NK-92 (cell line): ENCODE measurements around the gene MACROD2.

Experiments
- DNase-seq: peaks from one replicate; lab custom pipeline; 2025; ENCODE audit not compliant: unreplicated experiment; lab: John Stamatoyannopoulos, UW

MACROD2 gene

DNA sequence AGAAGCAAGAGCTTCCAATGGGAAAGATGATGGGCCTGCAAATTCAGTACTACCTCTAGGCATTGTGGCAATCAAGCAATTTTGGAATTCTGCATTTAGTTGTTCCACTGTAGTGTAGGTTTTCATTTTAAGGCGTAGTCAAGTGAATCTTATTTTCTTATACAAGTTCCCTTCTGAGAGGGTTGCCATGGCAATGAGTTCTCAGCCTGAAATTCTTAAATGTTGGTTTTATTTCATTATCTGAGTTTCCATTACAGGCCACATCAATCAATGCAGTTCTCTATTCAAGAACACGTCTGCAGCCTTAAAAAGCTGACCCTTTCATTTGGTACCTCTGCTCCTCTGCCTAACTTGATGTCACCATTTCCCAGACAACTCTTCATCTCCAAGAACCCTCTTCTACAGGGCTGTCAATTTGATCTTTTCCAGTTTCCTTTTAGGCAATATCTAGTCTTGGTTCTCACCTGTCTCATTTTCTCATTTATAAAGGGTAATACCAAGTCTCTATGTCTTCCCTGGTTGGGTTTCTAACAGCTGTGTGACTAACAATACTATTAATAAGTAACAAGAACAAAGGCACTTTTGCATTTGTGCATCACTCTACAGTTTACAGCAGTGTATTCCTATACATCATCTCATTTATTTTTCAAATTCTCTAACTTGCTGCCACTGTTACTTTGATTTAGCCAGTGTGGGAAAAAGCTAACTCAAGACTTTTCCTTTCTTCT, 1240.3 kb downstream of the MACROD2 start:
- no peak for DNase-seq

DNA sequence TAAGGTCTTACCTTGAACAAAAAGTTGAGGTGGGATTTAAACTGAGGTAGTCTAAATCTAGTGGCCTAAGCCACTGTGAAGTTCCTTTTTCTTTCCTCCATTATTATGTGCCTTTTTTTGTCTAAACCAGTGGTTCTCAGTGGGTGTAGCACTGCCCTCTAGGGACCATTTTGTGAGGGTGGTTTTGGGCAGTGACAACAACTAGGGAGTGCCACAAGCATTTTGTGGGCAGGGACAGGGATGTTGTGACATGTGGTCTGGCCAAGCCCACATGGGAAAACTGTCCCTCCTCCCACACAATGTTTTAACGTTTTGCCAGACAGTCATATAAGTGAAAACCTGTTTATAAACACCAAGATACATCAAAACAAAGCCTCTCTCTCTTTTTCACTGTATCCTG, 1241.5 kb downstream of the MACROD2 start:
- DNase-seq, result no peak

DNA sequence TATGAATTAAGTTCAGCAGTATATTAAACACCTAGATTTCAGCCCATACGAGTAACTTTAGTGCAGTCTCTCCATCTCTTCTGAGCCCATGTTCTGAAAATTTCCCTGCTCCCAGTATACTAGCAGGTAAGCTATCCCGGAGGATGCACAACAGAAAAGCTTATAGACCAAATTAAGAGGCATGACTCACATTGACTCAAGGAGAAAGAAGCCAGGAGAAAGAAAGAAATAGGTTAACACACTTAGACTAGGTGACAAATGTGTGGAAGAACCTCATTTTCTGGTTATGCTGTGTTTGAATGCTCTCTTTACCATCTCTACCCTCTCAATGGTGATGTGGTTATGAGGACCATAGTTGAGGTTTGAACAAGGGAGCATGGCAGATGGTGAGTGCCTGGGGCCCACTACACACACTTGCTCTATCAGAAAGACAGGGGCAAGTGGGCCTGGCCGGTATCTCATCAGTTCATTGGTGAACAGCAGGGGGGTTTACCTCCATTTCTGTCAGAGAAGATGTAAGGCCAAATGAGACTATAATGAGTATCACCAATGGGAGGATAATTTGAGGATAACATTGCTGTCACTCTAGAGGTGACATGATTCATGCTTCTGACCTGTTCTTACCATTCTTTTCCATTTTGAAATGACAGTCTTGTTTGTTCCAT, 1244.4 kb downstream of the MACROD2 start:
- no peak for DNase-seq

DNA sequence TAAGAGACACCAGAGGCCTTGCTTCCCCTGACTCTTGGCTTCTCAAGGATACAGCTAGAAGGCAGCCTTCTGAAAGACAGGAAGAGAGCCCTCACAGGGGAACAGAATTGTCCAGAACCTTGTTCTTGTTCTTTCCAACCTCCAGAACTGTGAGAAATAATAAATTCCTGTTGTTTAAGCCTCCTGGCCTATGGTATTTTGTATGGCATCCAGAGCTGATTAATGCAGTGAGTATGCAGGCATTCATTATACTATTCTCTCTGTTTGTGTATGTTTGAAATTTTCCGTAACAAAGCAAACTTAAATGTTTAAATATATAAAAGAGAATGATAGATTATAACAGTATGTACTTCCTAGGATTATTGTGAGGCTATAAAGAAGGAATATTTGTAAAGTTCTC, 1245.5 kb downstream of the MACROD2 start:
- DNase-seq, result no peak

DNA sequence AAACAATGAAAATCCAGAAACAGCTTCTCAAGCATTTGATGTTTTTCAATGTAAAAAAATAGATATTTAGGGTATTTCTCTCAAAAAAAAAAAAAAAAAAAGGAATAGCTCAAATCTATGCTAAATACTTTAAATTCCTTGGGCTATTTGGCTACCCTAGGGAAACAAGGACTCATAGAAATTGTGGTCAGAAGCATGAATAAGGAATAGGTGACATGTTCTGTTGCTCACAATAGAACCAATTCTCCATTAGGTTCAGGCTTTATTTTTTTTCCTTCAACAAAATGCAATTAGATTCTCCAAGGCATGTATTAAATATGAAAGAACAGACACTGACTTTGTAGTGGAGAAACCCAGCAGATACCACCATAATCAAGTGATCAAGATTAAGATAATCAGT, 1246.4 kb downstream of the MACROD2 start:
- DNase-seq, result no peak

DNA sequence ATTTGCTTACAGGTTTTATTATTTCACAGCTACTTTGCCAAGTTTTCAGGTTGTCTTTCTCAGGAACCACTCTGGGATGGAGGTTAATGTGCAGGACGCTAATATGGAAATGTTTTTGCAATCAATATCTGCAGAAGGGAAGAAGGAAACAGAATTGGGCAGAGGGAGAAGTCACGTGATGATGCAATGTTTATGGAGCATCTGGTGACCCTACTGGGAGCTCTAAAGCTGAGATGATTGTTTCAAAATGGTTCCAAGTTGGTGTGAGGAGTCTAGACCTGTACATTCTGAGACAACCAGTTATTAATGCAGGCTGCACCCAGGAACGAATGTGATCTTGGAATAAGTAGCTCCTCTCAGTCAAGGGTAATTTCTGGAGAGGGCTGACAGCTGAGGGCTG, 1247.5 kb downstream of the MACROD2 start:
- no peak for DNase-seq

DNA sequence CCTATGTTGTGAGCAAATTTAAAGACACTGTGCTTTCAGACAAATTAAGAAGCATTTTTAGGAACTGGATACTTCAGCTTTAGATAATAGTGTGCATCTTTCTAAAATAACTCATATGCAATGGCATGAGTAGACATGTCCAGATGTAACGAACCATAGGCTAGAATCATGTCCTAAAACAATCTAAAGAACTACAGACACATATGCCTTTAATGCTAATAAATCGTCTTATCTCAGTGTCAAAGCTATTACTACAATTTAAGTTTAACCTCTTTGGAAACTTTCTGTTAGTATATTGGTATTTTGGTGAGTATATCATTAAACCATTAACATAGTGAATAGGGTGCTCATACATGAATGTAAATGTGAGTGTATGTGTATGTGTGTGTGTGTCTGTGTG, 1250.6 kb downstream of the MACROD2 start:
- no peak for DNase-seq

DNA sequence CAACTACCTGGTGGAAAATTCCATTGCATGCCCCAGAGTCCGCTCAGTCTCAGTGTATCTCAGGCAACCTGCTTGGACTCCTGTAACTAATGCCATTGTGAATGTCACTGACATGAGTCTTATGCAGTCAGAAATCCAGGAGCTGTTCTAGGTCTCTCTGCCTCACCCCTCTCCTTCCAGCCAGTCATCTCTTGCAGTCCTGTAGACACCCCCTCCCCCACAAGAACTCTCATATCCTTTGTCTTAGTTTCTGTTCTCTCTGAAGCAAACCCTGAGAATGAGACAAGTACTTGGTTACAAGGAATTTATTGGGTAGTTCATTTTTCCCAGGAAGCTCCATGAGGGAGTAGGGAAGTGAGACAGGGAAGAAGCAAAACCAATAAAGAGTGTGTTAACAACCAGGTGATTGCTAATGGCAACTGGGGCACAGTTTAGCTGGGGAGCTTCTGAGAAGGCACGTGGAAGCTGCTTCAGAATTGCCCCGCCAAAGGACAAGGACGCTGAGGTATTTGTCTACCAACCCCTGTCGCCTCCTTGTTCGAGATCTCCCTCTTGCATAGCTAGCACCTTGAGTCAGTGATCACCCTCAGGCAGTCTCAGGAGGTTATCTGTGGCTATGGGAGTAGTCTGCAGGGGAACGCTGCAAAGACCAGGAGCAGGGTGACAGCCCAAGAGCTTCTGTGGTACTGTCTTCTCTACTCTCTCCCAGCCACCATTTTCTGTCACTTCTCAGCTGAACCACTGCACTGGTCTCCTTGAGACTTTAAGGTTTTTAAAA, 1253.5 kb downstream of the MACROD2 start:
- no peak for DNase-seq

DNA sequence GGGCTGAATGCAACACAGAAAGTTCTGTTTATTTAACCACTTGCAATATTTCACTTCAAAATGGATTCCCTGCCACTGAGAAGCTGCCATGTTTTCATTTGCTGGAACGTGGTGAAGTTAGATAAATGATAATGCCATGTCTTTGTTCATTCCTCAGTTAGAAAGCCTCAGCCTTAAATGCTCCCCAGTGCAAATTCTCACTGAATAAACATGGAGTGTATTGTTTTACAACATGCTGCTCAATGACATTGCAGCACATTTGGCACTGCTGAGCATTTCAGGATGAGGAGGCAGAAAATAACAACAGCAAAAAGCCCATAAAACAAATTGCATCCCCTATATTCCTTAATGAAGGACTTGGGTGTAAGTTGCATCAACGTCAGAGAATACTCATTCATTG, 1255.9 kb downstream of the MACROD2 start:
- DNase-seq, result no peak

DNA sequence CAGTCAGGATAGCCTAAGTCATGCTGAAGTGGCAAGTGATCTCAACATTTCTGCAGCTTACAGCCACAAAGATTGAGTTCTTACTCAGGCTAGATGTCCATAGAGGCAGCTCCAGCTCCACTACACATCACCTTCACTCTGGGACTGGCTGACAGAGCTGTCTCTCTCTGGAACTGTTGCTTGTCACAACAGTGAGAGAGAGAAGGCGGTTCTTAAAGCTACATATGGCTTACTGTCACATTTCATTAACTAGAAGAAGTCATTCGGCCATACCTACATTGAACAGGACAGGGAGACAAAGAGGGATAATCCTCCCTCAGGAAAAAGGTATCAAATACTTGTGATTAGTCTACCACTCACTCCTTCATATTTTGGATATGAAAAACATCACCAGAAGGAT, 1257.0 kb downstream of the MACROD2 start:
- DNase-seq, result no peak

DNA sequence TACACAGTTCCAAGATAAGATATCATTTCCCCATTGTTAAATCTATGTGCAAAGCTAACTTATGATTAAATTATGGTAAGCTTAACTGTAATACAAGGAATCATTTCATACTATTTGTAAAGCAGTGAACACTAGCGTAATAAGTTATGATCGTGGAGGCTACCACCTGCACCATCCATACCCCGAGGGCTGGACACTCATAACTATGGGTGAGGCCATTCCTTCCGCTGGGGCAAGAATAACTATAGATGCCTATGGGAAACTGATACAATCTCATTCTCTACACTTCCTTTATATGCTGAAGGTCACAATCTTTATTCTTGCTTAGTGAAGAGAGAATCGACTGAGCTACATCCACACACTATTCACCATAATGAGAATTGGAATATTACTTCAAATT, 1258.1 kb downstream of the MACROD2 start:
- DNase-seq, result no peak

DNA sequence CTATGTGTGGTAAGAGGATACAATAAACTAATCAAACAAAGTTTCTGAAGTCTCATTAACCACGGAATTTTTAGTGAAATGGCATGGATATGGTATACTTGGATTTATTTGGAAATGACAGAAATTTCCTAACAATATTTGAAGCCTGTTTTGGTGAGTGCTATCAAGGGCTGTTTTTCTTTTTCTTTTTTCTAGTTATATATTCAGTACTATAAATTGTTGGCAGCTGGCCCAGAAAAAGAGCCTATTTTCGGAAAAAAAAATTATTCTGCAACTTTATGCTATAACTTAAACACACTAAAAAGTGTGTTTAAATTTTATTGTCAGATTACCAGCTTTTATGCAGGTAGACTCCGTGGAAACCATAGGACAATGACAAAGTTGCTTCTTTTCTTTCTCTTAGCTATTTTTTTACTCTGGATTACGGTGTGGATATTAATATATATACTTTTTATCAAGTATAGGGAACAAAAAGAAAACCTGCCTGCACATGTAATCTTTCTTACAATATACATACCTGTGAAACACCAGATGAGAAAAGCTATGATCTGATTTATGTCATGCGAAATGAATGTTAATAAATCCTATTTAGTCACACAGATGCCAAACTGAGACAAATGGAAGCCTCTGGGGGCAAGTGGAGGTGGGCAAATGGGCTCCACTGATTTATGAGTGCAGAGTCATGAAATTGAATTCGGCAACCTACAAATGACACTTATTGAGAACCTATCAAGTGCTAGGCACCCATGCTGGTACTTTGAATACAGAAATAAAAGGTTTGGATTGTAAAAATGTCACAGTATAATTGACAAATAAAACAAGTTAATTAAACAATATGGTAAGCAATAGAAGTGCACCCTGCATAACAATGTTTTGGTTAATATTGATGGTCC, 1261.6 kb downstream of the MACROD2 start:
- no peak for DNase-seq

DNA sequence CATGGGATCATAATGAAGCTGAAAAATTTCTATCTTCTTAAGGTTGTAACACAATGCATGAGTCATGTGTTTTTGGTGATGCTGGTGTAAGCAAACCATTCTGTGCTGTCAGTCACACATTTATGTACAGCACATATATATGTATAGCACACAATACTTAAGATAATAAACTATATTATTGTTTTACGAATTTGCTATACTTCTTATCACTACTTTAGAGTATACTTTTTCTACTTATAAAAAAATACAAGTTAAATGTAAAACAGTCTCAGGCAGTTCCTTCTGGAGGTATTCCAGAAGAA, 1262.2 kb downstream of the MACROD2 start:
- DNase-seq, result no peak

DNA sequence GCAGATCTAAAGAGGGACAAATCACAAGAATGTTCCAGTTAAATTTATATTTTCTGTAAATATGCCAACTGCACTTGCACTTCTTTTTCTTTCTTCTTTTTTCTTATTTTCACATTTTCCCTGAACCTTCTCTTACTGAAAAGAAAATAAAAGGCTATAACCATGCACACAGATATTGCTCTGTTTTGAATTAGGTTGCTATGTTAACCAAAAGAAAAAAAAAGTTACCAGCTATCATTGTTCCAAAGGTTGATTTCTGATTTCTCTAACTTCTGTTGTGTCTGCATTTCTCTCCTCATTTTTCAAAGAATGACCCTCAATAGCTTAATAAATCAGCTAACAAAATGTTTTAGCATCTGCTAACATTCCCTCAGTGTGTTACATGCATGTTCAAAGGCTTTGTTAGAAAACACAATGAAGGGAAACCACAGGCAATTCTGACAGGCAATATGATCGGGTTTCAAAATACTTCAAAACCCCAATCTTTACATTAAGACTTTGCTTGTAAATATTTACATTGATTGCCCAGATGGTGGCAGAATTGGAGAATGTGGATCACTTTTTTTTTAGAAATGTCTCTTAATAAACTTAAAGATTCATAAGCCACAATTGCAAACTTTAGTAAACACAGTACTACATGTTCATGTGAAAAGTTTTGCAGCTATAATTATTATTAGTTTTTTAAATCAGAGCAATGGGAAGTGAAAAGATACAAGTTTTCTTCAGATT, 1270.4 kb downstream of the MACROD2 start:
- DNase-seq, result no peak

DNA sequence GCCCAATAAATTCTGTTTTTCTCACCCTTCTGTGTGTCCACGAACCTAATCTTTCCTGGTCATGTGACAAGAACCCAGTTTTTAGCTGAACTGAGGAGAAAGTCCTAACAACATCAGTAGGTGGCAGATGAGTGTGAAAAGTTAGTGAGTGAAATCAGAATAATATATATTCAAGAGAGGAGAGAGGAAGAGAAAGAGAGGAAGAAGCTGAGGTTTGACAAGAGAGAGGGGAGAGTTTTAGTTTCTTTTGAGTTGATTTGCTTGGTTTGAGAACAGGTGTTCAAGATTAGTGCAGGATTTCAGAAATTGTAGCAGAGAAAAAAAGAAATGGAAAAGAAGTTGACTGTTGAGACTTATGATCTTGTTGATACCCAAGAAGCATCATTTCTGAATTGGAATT, 1272.6 kb downstream of the MACROD2 start:
- DNase-seq, result no peak

DNA sequence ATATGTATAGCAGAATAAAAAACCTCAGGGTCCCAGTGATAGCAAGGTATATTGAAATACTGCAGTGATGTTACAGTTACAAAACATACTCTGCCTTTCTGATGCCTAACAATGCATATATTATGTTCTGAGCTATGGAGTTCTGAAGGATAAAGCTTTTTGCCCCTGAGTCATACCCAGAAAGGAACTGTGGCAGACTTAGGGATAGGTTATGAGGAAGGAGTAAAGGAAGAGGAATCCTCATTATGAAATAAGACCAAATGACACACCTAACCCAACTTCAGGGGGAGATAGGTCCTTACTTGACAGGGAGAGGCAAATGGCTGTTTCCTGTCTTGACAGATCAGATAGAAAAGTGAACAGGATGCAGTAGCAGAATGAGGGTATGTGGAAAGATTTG, 1282.7 kb downstream of the MACROD2 start:
- DNase-seq, result no peak

DNA sequence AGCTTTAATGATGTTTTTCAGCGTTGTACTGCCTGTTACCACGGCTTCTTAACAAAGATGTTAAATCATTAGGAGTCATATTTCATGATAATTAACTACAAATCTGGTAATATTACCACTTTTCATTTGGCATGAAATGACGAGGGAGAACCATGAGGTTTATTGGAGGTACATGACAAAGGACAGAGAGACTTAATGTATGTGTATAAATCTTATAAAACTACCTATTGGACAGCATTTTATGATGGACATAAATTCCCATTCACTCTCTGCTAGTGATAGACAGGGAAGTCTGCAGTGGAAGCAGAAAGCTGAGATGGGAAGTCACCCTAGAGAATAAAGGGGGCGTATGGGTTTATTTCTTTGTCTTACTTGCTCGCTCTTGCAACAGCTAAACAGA, 1292.0 kb downstream of the MACROD2 start:
- no peak for DNase-seq

DNA sequence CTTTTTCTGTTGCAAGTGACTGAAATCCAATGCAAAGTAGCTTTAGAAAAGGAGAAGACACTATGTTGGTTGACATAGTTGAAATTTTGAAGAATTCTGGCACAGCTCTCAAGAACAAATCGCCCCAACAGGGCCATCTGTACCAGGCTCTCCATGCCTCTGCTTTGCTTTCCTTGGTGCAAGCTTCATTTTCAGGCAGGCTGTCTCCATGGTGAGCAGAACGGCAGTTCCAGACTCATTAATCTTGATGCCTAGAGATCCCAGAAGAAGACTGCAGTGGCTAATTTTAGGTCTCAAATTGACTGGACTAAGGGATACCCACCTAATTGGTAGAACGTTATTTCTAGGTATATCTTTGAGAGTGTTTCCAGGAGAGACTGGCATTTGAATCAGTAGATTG, 1292.8 kb downstream of the MACROD2 start:
- DNase-seq, result no peak

DNA sequence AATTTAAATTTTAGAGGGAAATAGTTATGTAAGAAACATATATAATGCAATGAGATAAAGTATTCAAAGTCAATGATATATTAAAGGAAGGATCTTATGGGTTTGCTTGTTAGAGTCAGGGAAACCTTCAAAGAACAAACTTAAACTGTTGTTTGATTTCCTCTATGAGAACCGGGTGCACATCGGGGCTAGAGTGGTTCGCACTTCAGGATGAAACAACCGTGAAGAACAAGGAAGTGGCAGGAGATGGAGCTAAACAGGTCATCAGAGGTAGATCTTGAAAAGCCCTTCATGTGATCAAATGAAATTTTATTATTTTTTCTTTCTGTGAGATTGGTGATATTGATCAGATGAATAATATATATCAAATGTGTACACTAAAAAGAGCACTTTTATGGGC, 1294.0 kb downstream of the MACROD2 start:
- no peak for DNase-seq

DNA sequence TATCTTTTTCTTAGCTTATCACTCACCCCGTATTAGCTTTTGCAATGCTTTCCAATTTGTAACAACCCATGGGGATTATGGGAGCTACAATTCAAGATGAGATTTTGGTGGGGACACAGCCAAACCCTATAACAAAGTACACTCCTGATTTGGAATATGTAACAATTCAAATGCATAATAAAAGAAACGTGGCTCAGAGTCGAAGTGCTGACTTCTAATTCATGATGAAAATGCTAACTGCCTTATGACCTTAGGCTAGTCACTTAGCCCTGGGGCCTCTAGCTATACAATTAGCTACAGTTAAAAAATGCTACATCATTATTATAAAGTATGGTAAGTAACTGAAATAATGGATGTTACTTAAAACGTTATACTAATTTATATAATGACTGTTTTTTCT, 1297.1 kb downstream of the MACROD2 start:
- no peak for DNase-seq

DNA sequence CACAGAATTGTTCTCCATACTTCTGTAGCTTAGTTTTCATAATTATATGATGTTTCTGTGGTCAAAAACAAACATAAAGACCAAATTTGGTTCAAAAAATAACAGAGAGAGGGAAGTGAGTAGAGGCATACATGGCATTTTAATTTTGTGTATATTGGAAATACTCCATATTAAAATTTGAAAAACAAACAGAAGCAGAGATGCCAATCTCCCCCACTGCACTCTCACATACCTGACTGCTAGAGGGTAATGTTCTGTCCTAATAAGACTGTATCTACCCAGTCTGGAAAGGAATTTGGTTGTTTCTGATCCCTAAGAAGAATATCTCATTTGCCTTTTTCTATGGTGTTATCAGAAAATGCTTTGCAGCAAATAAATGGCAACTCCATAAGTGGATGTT, 1301.1 kb downstream of the MACROD2 start:
- DNase-seq, result no peak
